Activated CD4-positive, alpha-beta T cell treated with anti-CD3 and anti-CD28 coated beads, Interleukin-2, amount 50 U/mL, for 24 hours (primary cell): ENCODE data around the gene PLA2G15.
A peak's percentile ranks its signal among the peaks of the same experiment; 100 is the strongest.

Experiments
- DNase-seq, 2 donors: peaks; one replicate each; pipeline ENCODE4 v3.0.0-alpha.2; 2020; ENCODE audit warnings: low read depth in 1 of 2, low spot score in 1 of 2

Gene PLA2G15

GRCh38 chr16:68244903-68245853 lies at the start of gene PLA2G15:
TSS of gene PLA2G15 (plus strand) at chr16:68245373. CDS start at chr16:68245427, 54 bp downstream.
- DNase-seq, result peak; percentile 95 to 98

GRCh38 chr16:68197250-68197649 lies 47.9 kb upstream of the PLA2G15 start:
- no peak for DNase-seq

GRCh38 chr16:68200088-68200783 lies 44.9 kb upstream of the PLA2G15 start:
- DNase-seq, result no peak

GRCh38 chr16:68202091-68202519 lies 43.1 kb upstream of the PLA2G15 start:
- no peak for DNase-seq

- no peak for DNase-seq
Measured at GRCh38 chr16:68206245-68206644, 38.9 kb upstream of the PLA2G15 start.

GRCh38 chr16:68214726-68215125 lies 30.4 kb upstream of the PLA2G15 start:
- DNase-seq, result no peak

- no peak for DNase-seq
Measured at GRCh38 chr16:68215302-68215701, 29.9 kb upstream of the PLA2G15 start.

- no peak for DNase-seq
Measured at GRCh38 chr16:68216240-68216639, 28.9 kb upstream of the PLA2G15 start.

GRCh38 chr16:68217506-68217905 lies 27.7 kb upstream of the PLA2G15 start:
- DNase-seq, result no peak

- DNase-seq, result no peak
Measured at GRCh38 chr16:68219725-68220351, 25.3 kb upstream of the PLA2G15 start.

- no peak for DNase-seq
Measured at GRCh38 chr16:68223072-68223471, 22.1 kb upstream of the PLA2G15 start.

- no peak for DNase-seq
Measured at GRCh38 chr16:68226116-68226515, 19.1 kb upstream of the PLA2G15 start.

GRCh38 chr16:68227183-68227793 lies 17.9 kb upstream of the PLA2G15 start:
- no peak for DNase-seq

- DNase-seq, result no peak
Measured at GRCh38 chr16:68227850-68228553, 17.2 kb upstream of the PLA2G15 start.

GRCh38 chr16:68228652-68229051 lies 16.5 kb upstream of the PLA2G15 start:
- no peak for DNase-seq

GRCh38 chr16:68229431-68230175 lies 15.6 kb upstream of the PLA2G15 start:
- DNase-seq, result no peak

GRCh38 chr16:68230176-68230571 lies 15.0 kb upstream of the PLA2G15 start:
- DNase-seq, result no peak

- DNase-seq, result no peak
Measured at GRCh38 chr16:68230956-68231355, 14.2 kb upstream of the PLA2G15 start.

- no peak for DNase-seq
Measured at GRCh38 chr16:68231384-68232136, 13.6 kb upstream of the PLA2G15 start.
